Panc1 (cell line): ENCODE data around the gene BBS9.

ENCODE experiments used
- CTCF ChIP-seq: fragments of 450-650 bp; IDR thresholded peaks from 2 replicates; pipeline ENCODE4 v1.5.1; 2017; ENCODE audit warnings: mild to moderate bottlenecking
- POLR2AphosphoS5 ChIP-seq: IDR thresholded peaks from 2 replicates; pipeline ENCODE4 v1.6.1; 2012; ENCODE audit warnings: mild to moderate bottlenecking, low read depth, low read length, moderate library complexity
- TF ChIP-seq, protein P1 (sequence below), 2 experiments: IDR thresholded peaks; 2 replicates each; pipeline ENCODE4 v1.6.1; 2011 to 2012; ENCODE audit warnings: low read depth in 2 of 2, control low read depth in 1 of 2, low read length in 1 of 2, mild to moderate bottlenecking in 1 of 2, moderate library complexity in 1 of 2; ENCODE audit not compliant: insufficient read depth in 1 of 2

DNA sequence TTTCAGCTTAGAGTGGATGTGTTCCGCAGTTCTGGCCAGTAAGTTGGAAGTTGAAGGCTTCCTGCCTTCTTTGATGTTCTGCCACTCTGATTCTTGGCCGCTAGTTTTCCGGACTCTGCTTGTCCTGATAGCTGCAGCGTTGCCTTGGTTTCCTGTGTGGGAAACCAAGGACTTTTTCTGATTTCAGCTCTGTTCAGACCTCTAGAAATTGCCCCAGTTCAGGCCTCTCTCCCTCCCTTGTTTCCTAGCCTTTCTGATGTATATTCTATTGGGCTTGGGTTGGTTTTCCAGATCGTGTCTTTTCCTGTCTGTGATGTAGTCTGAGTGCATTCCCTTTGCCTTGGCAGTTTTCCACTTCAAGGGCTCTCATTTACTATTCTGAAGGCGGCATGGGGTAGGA, 318.7 kb downstream of the BBS9 start:
- TF ChIP-seq CTCF, result no peak
- TF ChIP-seq POLR2AphosphoS5, result no peak
- TF ChIP-seq, protein P1, sequence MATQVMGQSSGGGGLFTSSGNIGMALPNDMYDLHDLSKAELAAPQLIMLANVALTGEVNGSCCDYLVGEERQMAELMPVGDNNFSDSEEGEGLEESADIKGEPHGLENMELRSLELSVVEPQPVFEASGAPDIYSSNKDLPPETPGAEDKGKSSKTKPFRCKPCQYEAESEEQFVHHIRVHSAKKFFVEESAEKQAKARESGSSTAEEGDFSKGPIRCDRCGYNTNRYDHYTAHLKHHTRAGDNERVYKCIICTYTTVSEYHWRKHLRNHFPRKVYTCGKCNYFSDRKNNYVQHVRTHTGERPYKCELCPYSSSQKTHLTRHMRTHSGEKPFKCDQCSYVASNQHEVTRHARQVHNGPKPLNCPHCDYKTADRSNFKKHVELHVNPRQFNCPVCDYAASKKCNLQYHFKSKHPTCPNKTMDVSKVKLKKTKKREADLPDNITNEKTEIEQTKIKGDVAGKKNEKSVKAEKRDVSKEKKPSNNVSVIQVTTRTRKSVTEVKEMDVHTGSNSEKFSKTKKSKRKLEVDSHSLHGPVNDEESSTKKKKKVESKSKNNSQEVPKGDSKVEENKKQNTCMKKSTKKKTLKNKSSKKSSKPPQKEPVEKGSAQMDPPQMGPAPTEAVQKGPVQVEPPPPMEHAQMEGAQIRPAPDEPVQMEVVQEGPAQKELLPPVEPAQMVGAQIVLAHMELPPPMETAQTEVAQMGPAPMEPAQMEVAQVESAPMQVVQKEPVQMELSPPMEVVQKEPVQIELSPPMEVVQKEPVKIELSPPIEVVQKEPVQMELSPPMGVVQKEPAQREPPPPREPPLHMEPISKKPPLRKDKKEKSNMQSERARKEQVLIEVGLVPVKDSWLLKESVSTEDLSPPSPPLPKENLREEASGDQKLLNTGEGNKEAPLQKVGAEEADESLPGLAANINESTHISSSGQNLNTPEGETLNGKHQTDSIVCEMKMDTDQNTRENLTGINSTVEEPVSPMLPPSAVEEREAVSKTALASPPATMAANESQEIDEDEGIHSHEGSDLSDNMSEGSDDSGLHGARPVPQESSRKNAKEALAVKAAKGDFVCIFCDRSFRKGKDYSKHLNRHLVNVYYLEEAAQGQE (IDR thresholded peaks at IDR 0.05; ENCODE audit: insufficient read depth in 1 of 2, low read depth in 2 of 2, low read length in 1 of 2), result no peak
